COR-L47 (cell line): Measurements from ENCODE around the gene C1QB.
A peak's percentile ranks its signal among the peaks of the same experiment; 100 is the strongest.
"Not testable (repeated sequence)": the region's sequence is repeated elsewhere in the genome, so short reads cannot be mapped to it uniquely, and the experiment has no call there.

Experiments
- DNase-seq: peaks from one replicate; lab custom pipeline; 2025; lab: John Stamatoyannopoulos, UW

C1QB gene

DNA sequence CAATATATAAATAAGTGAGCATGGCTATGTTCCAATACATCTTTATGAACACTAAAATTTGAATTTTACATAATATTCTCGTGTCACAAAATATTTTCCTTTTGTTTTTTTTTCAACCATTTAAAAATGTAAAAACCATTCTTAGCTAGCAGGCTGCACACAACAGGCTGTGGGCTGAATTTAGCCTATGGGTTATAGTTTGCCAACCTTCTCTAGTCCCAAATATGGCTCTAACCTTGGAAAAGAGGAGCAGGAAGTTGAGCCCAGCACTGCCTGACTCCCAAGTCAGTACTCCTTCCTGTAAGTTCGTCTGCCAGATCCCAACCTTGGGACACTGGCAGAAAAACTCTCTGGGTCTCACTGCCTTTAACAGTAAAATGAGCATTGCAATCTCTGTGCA is 13.4 kb downstream of the C1QB start:
- DNase-seq, result no peak

DNA sequence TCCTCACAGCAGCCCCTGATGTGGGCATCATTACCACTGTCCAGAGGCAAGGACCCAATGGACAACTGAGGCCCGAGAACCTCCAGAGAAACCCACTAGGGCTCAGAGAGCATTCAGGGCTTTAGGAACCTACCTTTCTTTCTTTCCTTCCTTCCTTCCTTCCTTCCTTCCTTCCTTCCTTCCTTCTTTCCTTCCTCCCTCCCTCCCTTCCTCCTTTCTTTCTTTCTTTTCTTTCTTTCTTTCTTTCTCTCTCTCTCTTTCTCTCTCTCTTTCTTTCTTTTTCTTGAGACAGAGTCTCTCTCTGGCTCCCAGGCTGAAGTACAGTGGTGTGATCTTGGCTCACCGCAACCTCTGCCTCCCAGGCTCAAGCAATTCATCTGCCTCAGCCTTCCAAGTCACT is 15.8 kb downstream of the C1QB start:
- not testable (repeated sequence) for DNase-seq

GRCh38 chr1:22670352-22670975 is 17.4 kb downstream of the C1QB start:
- DNase-seq, result no peak

- no peak for DNase-seq
Observed at GRCh38 chr1:22671999-22672398, 19.0 kb downstream of the C1QB start.

GRCh38 chr1:22673486-22674409 is 20.7 kb downstream of the C1QB start:
- DNase-seq, result peak; percentile 24

GRCh38 chr1:22674410-22674749 is 21.3 kb downstream of the C1QB start:
- no peak for DNase-seq

DNA sequence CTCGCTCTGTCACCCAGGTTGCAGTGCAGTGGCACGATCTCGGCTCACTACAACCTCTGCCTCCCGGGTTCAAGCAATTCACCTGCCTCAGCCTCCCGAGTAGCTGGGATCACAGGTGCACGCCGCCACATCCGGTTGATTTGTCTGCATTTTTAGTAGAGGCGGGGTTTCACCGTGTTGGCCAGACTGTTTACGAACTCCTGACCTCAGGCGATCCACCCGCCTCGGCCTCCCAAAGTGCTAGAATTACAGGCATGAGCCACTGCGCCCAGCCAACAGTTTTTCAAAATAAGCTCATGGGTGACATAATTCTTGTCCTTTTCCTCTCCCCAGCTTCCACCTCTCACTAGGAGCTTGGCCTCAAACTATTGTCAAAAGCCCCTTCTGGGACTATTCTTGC is 23.1 kb downstream of the C1QB start:
- DNase-seq, result not testable (repeated sequence)

DNA sequence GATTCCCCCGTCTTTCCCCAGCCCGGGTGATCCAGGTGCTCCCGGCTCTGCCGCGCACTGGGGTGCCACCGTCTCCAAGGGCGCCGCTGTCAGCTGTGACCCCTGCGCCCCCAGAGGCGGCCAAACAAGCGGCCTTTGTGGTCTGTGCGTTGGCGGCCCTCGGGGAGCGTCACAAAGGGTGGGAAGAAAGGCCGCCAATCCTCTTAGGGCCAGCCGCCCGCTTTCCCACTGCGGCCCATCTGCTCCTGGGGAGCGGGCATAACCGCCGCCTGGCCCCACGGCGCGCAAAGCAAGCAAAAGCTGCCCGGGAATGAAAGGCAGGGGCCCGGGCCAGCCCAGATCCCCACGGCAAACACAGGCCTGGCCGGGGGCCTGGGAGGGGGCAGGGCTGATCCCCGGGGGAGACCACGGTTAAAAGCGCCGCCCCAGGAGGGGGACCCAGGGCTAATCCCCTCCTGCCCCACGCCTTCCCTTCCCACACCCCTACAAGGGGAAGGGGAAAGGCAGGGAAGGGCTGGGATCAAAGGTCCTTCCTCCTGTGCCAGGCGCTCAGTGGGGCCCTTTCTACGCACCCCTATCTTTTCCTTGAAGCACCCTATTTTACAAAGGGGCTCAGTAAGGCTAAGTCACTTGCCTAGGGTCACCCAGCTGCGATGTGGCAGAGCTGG is 24.0 kb downstream of the C1QB start:
- no peak for DNase-seq

DNA sequence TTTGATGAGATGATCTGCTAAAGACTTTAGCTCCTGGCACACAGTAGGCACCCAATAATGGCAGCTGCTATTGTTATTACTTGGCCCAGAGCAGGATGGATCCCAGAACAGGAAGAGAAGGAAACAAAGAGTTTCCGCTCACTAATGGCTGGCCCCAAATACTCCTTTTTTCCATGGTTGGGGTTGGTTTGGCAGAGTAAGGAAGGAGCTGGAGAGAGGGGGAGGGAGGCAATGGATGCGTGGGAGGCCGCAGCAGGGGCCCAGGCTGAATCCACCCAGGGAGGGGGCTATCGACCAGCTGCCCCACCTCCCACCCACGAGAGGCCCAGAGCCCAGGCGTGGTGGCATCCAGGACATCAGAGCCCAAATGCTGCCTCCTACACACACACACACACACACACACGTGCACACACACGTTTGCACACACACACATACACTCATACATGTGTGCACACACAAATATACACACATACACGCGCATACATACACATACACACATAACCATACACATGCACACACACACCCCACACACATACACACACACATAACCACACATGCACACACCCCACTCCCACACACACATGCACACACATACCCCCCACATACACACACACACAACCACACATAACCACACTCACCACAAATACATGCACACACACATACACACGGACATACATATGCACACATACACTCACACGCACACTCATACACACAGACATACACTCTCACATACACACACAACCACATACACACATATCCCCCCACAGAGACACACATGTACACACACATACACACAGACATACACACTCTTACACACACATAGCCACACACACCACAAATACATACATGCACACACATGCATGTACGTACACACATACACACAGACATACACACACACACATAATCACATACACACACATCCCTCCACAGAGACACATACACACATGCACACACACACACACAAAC is 25.2 kb downstream of the C1QB start:
- DNase-seq, result no peak

GRCh38 chr1:22680726-22681125 is 27.7 kb downstream of the C1QB start:
- DNase-seq, result no peak

DNA sequence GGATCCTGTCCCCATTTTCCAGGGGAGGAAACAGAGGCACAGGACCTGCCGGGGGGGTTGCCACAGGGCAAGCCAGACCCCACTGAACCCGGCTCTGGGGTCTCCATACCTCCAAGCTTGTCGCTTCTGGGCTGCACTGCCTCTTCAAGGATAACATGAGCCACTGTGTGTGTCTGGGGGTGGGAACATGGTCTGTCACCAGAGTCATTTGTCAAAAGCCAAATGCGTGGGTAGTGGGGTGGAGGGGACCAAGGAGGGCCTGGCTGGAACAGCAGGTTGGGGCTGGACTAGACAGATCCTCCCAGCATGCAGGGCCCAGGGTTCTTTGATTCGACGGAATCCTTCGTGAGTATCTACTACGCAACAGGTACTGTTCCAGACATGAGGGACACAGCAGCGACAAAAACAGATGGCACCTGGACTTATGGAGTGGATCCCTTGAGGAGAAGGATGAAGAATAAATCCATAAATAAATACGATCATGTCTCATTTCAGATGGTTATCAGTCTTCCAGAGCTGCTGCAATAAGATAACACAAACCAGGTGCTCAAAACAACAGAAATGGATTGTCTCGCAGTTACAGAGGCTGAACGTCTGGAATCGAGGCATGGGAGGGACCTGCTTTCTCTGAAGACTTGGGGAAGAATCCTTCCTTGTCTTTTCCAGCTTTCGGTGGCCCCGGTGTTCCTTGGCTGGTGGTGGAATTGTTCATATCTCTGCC is 28.7 kb downstream of the C1QB start:
- no peak for DNase-seq

GRCh38 chr1:22683547-22683946 is 30.5 kb downstream of the C1QB start:
- no peak for DNase-seq

GRCh38 chr1:22685591-22686059 is 32.6 kb downstream of the C1QB start:
- DNase-seq, result no peak

DNA sequence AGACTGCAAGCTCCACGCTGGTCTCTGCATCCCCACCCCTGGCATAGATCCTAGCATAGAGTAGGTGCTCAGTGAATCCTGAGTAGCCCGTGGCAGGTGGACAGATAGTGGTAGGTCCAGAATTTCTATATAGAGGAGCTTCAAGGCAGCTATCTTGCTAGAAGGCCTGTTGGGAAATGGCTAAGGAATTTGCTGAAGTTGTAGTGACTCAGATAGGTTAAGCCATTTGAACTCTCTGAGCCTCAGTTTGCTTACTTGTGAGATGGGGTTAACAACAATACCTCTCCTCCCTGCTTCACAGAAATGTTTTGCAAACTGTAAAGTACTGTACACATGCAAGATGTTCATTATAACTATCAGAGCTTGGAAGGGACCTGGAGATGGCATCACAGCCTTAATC is 34.2 kb downstream of the C1QB start:
- DNase-seq, result no peak

DNA sequence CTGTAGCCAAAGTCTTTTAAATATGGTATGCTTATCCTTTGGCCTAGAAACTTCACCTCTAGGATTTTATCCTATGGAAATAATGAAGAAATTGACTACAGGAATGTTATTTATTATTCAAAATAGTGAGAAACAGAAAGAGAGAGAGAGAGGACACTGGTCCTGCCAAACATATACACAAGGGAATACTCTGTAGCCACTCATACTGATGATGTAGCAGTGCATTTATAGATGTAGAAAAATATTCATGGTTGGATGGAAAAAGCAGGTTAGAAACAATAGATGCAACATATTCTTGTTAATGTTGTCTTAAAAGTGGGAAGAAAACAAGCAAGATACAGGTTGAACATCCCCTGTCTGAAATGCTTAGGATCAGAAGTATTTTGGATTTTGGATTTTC is 35.4 kb downstream of the C1QB start:
- no peak for DNase-seq

GRCh38 chr1:22689505-22689904 is 36.5 kb downstream of the C1QB start:
- DNase-seq, result peak; percentile 87

- DNase-seq, result no peak
Observed at GRCh38 chr1:22691031-22691753, 38.2 kb downstream of the C1QB start.

DNA sequence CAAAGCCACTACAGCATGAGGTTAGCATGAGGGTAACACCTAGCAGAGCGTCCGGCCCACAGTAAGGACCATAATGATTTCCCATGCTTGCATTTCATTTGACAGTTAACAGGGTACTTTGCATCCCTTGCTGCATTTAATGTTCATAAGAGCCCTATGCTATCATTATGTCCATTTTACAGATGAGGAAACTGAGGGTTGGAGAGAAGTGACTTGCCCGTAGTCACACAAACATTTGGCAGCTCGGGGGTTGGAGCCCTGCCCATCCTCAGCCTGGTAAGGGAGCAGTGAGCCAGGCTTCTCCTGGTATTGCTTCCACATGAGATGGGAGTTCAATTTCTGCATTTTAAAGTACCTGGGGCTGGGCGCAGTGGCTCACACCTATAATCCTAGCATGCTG is 41.1 kb downstream of the C1QB start:
- DNase-seq, result no peak

- DNase-seq, result no peak
Observed at GRCh38 chr1:22696610-22697009, 43.6 kb downstream of the C1QB start.

DNA sequence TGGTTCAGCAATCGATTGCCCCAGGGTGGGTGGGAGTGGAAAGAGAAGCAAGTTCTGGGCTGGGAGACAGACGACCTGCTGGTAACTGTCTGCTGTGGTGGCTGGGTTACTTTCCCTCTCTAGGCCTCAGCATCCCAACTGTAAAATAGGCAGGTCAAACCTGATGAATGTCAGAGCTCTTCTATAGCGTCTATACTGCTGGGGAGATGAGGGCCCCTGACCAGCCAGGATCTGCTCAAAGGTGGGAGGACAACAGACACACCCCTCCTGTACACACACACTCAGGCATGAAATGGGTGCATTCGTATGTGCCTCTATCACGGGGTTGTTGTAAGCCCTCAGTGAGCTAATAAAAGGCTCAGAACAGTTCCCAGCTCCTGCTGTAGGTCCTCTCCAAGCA is 44.9 kb downstream of the C1QB start:
- no peak for DNase-seq
